ENCODE results near the gene CHRNA10.
A peak's percentile ranks its signal among the peaks of the same experiment; 100 is the strongest.
"Not testable (repeated sequence)": the region's sequence is repeated elsewhere in the genome, so short reads cannot be mapped to it uniquely, and the experiment has no call there.

CHRNA10 gene

GRCh38 chr11:3665336-3666022 is 5.7 kb downstream of the CHRNA10 start:
- no peak for DNase-seq (ENCODE audit: low spot score)

GRCh38 chr11:3664032-3664630 is 7.1 kb downstream of the CHRNA10 start:
- no peak for DNase-seq (ENCODE audit: low spot score)

- DNase-seq (ENCODE audit: low spot score), result no peak
Measured at GRCh38 chr11:3662856-3663255, 8.3 kb downstream of the CHRNA10 start.

- no peak for DNase-seq (ENCODE audit: low spot score)
Measured at GRCh38 chr11:3660960-3661359, 10.2 kb downstream of the CHRNA10 start.

GRCh38 chr11:3659595-3660515 is 11.3 kb downstream of the CHRNA10 start:
- DNase-seq (ENCODE audit: low spot score), result peak; percentile 16

- no peak for DNase-seq (ENCODE audit: low spot score)
Measured at GRCh38 chr11:3658252-3658651, 12.9 kb downstream of the CHRNA10 start.

- DNase-seq (ENCODE audit: low spot score), result not testable (repeated sequence)
Measured at GRCh38 chr11:3657331-3657730, 13.9 kb downstream of the CHRNA10 start.

GRCh38 chr11:3655547-3655946 is 15.6 kb downstream of the CHRNA10 start:
- DNase-seq (ENCODE audit: low spot score), result no peak

GRCh38 chr11:3652514-3652913 is 18.7 kb downstream of the CHRNA10 start:
- not testable (repeated sequence) for DNase-seq (ENCODE audit: low spot score)

- not testable (repeated sequence) for DNase-seq (ENCODE audit: low spot score)
Measured at GRCh38 chr11:3649374-3649773, 21.8 kb downstream of the CHRNA10 start.

- not testable (repeated sequence) for DNase-seq (ENCODE audit: low spot score)
Measured at GRCh38 chr11:3648843-3649242, 22.3 kb downstream of the CHRNA10 start.

GRCh38 chr11:3645552-3645951 is 25.6 kb downstream of the CHRNA10 start:
- no peak for DNase-seq (ENCODE audit: low spot score)

- DNase-seq (ENCODE audit: low spot score), result no peak
Measured at GRCh38 chr11:3644817-3645235, 26.4 kb downstream of the CHRNA10 start, which contains the start of gene ART1. ART1 (plus strand) TSS chr11:3645128; CDS start chr11:3659214, 14,086 bp downstream.

- not testable (repeated sequence) for DNase-seq (ENCODE audit: low spot score)
Measured at GRCh38 chr11:3643102-3643546, 28.1 kb downstream of the CHRNA10 start.

- peak; percentile 52 for DNase-seq (ENCODE audit: low spot score)
Measured at GRCh38 chr11:3642071-3642951, 28.9 kb downstream of the CHRNA10 start.

GRCh38 chr11:3641701-3642070 is 29.5 kb downstream of the CHRNA10 start, which contains the start of gene ART5:
ART5 (minus strand) TSS chr11:3641992; CDS start chr11:3641862, 130 bp downstream.
- DNase-seq (ENCODE audit: low spot score), result no peak

- no peak for DNase-seq (ENCODE audit: low spot score)
Measured at GRCh38 chr11:3641191-3641590, 30.0 kb downstream of the CHRNA10 start.

GRCh38 chr11:3639841-3640240 is 31.3 kb downstream of the CHRNA10 start:
- DNase-seq (ENCODE audit: low spot score), result no peak

- no peak for DNase-seq (ENCODE audit: low spot score)
Measured at GRCh38 chr11:3638513-3638912, 32.7 kb downstream of the CHRNA10 start.

- DNase-seq (ENCODE audit: low spot score), result no peak
Measured at GRCh38 chr11:3637201-3637600, 34.0 kb downstream of the CHRNA10 start.

- DNase-seq (ENCODE audit: low spot score), result no peak
Measured at GRCh38 chr11:3635641-3636375, 35.4 kb downstream of the CHRNA10 start.

Data from D341Med (cell line).